ENCODE measurements around the gene HOXC4.

The HOXC4 gene

DNA sequence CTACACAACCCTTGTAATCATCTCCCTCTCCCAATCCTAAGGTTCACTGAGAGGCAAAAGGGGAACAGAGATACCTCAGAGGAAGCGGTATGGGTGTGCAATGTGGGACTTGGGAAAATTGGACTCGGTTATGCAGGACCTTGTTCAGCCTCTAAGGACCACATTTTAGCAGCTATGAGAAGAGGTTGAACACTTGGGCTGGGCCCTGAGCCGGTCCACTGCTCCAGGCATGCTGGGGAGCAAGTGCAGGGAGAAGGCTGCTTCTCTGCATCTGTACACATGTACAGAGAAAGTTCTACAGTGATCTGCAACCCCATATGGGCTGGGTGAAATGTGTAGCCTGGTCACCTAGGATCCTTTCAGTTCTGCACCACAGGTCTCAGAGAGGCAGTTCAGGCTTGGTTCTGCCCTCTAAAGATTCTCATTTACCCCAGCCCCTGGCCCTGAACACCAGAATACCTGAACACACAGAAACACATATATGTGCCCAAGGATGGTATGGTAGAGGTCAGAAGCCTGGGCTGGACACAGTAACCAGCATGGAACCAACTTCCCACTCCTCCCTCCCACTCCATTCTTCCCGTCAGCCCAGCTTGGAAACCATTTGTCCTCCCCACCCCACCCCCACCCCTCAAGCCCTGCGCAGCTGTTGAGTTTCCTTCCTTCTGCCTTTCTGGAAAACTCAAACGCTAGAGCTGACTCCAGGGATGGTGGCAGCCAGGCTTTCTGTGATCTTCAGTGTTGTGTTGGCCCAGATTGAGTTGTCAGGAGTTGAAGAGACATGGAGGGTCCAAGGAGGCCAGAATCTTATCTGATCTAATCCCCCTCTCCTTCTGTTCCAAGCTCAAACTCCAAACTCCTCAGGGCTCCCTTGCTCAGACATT, 10.4 kb upstream of the HOXC4 start:
- H3K27ac ChIP-seq (ENCODE audit: insufficient read depth, low read length, poor library complexity, severe bottlenecking) = no peak overlapping the region
- H3K36me3 ChIP-seq (ENCODE audit: control insufficient read depth, insufficient read depth, low read length) = no peaks in the 10 kb centered on the region
- H3K27me3 ChIP-seq (replicated peaks; ENCODE audit: control insufficient read depth, insufficient read depth, low read length, poor library complexity, severe bottlenecking) = peaks cover 49% of the 10 kb centered on the region
- H3K9me3 ChIP-seq (ENCODE audit: control insufficient read depth, low read length) = no peaks in the 10 kb centered on the region
- H3K4me1 ChIP-seq (ENCODE audit: control insufficient read depth, insufficient read depth, low read length, poor library complexity, severe bottlenecking) = peaks cover 13% of the 10 kb centered on the region
- no peak for DNase-seq
- H3K4me3 ChIP-seq (ENCODE audit: insufficient read depth, low read depth, low read length, poor library complexity, severe bottlenecking) = no peak overlapping the region

DNA sequence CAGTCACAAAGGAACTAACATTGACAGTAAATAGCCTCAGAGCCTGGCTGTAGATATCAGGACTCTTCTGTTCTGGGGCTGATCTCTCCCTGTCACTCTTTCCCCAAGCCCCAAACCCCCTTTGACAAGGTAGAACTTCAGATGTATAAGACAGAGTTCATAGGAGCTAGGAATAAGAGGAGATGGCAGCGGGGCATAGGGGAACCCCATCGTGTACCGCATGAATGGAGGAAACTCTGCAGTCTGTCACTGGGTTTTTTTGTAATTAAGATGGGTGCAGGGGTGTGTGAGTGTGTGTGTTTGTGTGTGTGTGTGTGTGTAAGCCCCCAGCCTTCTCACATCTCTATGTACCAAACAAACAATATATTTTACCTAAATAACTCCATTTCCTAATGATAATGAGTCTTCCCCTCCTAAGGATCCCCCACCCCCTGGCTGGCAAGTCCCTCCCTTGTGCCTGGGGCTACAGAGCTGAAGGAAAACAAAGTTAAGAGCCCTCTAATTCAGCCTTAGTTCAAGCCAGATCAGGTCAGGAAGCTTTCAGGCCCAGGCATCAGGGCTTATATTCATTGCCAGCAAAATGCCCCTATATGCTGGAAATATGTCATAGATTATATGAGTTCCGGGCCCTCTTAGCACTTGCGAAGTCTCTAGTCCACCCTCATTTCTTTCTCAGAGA, 9.1 kb upstream of the HOXC4 start:
- Histone ChIP-seq H3K9me3 (ENCODE audit: control insufficient read depth, low read length) (no peaks in the 10 kb centered on the region), H3K27me3 (replicated peaks; ENCODE audit: control insufficient read depth, insufficient read depth, low read length, poor library complexity, severe bottlenecking) (peaks cover 60% of the 10 kb centered on the region), H3K27ac (ENCODE audit: insufficient read depth, low read length, poor library complexity, severe bottlenecking) (no peak overlapping the region), H3K4me3 (ENCODE audit: insufficient read depth, low read depth, low read length, poor library complexity, severe bottlenecking) (no peak overlapping the region), H3K4me1 (ENCODE audit: control insufficient read depth, insufficient read depth, low read length, poor library complexity, severe bottlenecking) (peaks cover 13% of the 10 kb centered on the region), H3K36me3 (ENCODE audit: control insufficient read depth, insufficient read depth, low read length) (no peaks in the 10 kb centered on the region)
- no peak for DNase-seq

DNA sequence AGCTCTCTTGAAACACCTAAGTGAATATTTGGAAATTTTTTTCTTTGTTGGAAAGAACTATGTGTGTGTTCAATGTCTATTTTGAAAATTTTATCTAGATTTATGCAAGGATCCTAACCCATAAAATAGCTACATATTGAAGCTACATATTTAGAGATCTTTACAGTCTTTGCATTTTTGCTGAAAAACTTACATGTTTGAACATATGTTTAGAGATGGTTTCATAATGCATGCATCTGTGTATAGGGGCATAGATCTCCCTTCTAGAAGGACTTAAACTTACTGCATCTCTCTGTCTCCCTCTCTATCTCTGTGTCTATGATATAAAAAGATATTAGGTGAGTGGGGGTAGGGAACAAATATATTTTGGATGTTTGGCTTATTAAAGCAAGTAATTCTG, 8.2 kb upstream of the HOXC4 start:
- Histone ChIP-seq H3K27me3 (replicated peaks; ENCODE audit: control insufficient read depth, insufficient read depth, low read length, poor library complexity, severe bottlenecking) (peaks cover 60% of the 10 kb centered on the region), H3K4me3 (ENCODE audit: insufficient read depth, low read depth, low read length, poor library complexity, severe bottlenecking) (no peak overlapping the region), H3K27ac (ENCODE audit: insufficient read depth, low read length, poor library complexity, severe bottlenecking) (no peak overlapping the region), H3K9me3 (ENCODE audit: control insufficient read depth, low read length) (no peaks in the 10 kb centered on the region), H3K36me3 (ENCODE audit: control insufficient read depth, insufficient read depth, low read length) (no peaks in the 10 kb centered on the region), H3K4me1 (ENCODE audit: control insufficient read depth, insufficient read depth, low read length, poor library complexity, severe bottlenecking) (peaks cover 18% of the 10 kb centered on the region)
- DNase-seq = no peak

DNA sequence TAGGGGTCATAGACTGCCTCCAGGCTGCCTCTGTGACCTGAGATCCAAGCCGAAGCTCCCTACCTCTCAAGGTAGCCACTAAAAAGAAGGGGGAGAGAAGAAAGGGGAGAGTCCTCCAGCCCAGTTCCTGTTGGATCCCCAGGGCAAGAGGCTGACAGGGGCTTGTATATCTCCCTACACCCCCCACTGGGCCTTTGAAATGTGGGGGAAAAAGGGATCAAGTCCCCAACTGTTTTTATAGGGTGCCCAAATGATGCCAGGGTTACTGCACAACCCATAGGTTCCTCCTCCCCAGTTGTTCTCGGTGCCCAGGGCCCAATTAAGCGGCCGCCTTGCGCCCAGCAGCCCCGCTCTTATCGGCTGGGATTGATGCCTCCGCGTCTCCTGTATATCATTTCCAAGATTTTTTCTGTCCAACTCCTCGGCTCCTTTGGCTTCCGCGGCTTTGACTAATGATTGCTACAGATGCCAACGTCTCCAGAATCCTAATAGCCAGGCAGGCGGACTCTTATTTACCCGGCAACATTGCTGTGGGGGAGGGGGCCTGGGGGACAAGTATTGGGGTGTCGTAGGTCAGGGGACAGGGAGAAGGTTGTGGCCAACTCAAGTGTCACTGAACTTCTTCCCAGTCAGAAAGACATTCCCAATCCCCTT, 7.6 kb upstream of the HOXC4 start:
- no peak for DNase-seq
- Histone ChIP-seq H3K36me3 (ENCODE audit: control insufficient read depth, insufficient read depth, low read length) (no peaks in the 10 kb centered on the region), H3K4me1 (ENCODE audit: control insufficient read depth, insufficient read depth, low read length, poor library complexity, severe bottlenecking) (peaks cover 18% of the 10 kb centered on the region), H3K27ac (ENCODE audit: insufficient read depth, low read length, poor library complexity, severe bottlenecking) (no peak overlapping the region), H3K27me3 (replicated peaks; ENCODE audit: control insufficient read depth, insufficient read depth, low read length, poor library complexity, severe bottlenecking) (peaks cover 65% of the 10 kb centered on the region), H3K9me3 (ENCODE audit: control insufficient read depth, low read length) (no peaks in the 10 kb centered on the region), H3K4me3 (ENCODE audit: insufficient read depth, low read depth, low read length, poor library complexity, severe bottlenecking) (no peak overlapping the region)

DNA sequence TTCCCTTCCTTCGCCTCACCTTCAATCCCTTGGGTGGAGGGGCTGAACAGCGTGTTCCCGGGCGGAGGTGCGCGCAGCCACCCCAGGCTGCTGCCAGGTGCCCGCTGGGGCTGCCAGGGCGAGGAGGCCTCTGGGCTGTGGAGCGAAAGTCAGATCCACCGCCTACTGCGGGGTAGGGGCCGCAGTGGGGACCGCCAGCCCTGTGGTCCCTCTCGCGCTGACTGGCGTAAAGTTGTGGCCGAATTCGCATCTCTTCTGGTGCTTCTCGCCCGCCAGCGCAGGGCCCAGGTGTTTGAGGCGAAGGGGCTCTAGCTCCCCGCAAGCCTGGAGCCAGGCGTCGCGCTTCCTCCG, 6.9 kb upstream of the HOXC4 start:
- Histone ChIP-seq H3K4me3 (ENCODE audit: insufficient read depth, low read depth, low read length, poor library complexity, severe bottlenecking) (no peak overlapping the region), H3K4me1 (ENCODE audit: control insufficient read depth, insufficient read depth, low read length, poor library complexity, severe bottlenecking) (peaks cover 21% of the 10 kb centered on the region), H3K27me3 (replicated peaks; ENCODE audit: control insufficient read depth, insufficient read depth, low read length, poor library complexity, severe bottlenecking) (peaks cover 73% of the 10 kb centered on the region), H3K9me3 (ENCODE audit: control insufficient read depth, low read length) (no peaks in the 10 kb centered on the region), H3K27ac (ENCODE audit: insufficient read depth, low read length, poor library complexity, severe bottlenecking) (no peak overlapping the region), H3K36me3 (ENCODE audit: control insufficient read depth, insufficient read depth, low read length) (no peaks in the 10 kb centered on the region)
- no peak for DNase-seq

DNA sequence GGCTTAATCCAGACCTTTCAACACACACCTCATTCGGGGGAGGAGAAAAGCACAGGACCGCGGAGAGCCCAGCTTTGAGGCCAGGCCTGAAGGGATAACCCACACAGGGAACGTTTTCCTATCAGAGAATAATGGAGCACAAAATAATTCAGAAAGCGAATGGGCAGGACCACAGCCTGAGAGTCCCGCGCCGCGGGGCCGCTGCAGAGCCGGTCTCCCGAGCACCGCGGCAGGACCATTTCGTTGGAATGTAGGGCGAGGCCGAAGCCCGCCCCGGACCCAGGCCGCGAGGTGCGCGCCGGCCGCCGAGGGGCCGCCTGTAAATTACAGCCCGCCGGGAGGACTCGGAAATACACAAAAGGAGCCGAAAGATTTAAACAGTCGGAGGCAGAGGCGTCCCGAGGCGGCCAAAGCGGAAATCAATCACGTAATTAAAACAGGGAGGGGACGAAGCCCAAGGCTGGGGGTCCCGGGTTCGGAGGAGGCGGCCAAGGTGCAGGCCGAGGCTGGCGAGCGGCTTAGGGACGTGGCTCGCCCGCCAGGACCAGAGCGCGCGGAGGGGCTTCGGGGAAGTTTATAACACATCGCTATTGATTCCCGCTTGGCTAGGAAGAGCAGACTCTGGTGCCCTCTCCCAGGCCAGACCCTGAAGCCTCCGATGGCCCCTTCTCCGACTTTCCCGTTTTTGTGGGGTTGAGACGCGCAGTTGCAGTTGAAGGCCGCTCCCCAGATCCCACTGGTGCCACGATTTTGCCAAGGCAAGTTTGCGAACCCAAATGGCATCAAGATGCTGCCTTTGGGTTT, 6.3 kb upstream of the HOXC4 start:
- Histone ChIP-seq H3K4me1 (ENCODE audit: control insufficient read depth, insufficient read depth, low read length, poor library complexity, severe bottlenecking) (peaks cover 26% of the 10 kb centered on the region), H3K36me3 (ENCODE audit: control insufficient read depth, insufficient read depth, low read length) (no peaks in the 10 kb centered on the region), H3K27ac (ENCODE audit: insufficient read depth, low read length, poor library complexity, severe bottlenecking) (no peak overlapping the region), H3K9me3 (ENCODE audit: control insufficient read depth, low read length) (no peaks in the 10 kb centered on the region), H3K4me3 (ENCODE audit: insufficient read depth, low read depth, low read length, poor library complexity, severe bottlenecking) (no peak overlapping the region), H3K27me3 (replicated peaks; ENCODE audit: control insufficient read depth, insufficient read depth, low read length, poor library complexity, severe bottlenecking) (peaks cover 77% of the 10 kb centered on the region)
- no peak for DNase-seq

DNA sequence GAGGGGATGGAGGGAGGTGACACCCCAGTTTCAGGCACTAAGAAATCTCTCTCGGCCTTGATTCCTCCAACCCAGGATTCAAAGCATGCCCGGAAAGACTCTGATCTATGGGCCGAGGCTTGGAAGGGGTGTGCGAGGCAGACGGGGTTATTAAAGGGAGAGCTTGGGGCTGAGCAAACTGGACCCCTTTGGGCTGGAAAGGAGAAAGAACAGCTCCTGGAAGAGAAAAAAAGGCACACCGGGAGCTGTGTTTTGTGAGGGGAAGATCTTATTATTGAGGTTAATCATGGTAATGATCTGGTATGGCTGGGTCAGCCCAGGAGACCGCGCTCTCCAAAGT, 5.7 kb upstream of the HOXC4 start:
- Histone ChIP-seq H3K9me3 (ENCODE audit: control insufficient read depth, low read length) (no peaks in the 10 kb centered on the region), H3K27ac (ENCODE audit: insufficient read depth, low read length, poor library complexity, severe bottlenecking) (no peak overlapping the region), H3K36me3 (ENCODE audit: control insufficient read depth, insufficient read depth, low read length) (no peaks in the 10 kb centered on the region), H3K27me3 (replicated peaks; ENCODE audit: control insufficient read depth, insufficient read depth, low read length, poor library complexity, severe bottlenecking) (peaks cover 83% of the 10 kb centered on the region), H3K4me3 (ENCODE audit: insufficient read depth, low read depth, low read length, poor library complexity, severe bottlenecking) (no peak overlapping the region), H3K4me1 (ENCODE audit: control insufficient read depth, insufficient read depth, low read length, poor library complexity, severe bottlenecking) (peaks cover 32% of the 10 kb centered on the region)
- DNase-seq = no peak

DNA sequence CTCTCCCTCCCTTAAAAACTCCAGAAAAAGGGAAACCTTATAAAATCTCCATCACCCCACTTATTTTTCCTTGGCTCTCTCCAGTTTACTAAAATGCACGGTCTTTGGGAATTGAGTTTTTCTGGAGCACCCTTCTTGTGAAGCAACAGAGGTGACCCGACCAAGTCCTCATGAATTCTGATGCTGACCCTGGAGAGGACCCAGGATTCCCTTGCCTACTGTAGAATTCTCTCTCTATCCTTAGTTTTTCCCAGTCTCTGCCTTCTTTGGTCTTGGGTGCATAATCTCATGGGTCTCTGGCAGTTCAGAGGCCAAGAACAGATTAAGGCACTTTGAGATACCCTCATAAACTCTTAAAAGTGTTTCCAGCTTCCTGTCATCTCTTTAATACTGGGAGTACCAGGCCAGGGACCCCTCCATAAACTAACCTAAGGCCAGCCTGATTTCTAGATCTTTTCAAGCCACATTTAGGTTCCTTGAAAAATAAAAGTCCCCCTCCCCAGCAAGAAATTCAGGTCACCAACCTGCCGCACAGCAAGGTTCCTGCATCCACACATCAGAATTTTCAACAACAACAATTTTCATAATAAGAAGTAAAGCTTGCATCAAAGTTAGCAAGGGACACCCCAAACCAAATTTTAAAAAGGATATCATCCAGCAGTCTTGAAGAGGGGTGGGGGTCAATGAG, 5.1 kb upstream of the HOXC4 start:
- H3K36me3 ChIP-seq (ENCODE audit: control insufficient read depth, insufficient read depth, low read length) = no peaks in the 10 kb centered on the region
- DNase-seq = no peak
- H3K27ac ChIP-seq (ENCODE audit: insufficient read depth, low read length, poor library complexity, severe bottlenecking) = no peak overlapping the region
- H3K4me1 ChIP-seq (ENCODE audit: control insufficient read depth, insufficient read depth, low read length, poor library complexity, severe bottlenecking) = peaks cover 38% of the 10 kb centered on the region
- H3K4me3 ChIP-seq (ENCODE audit: insufficient read depth, low read depth, low read length, poor library complexity, severe bottlenecking) = no peak overlapping the region
- no peaks in the 10 kb centered on the region for H3K9me3 ChIP-seq (ENCODE audit: control insufficient read depth, low read length)
- H3K27me3 ChIP-seq (replicated peaks; ENCODE audit: control insufficient read depth, insufficient read depth, low read length, poor library complexity, severe bottlenecking) = peaks cover 89% of the 10 kb centered on the region

DNA sequence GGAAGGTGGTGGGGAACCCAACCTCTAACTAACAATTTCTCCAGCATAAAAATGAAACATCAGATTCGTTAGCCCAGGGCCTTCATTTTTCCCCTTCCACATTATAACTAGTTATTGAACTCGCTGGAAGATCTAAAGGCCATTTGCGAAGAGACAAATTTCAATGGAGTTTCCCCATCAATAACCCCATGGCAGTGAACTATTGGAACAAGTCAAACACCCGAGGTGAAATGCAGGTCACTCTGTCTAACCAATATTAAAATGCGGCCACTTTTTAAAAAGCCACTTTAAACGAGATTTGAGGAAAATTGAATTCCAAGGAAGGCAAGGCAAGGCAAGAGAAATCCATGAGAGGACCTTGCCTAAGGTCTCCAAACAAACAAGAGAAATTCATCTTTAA, 4.5 kb upstream of the HOXC4 start:
- Histone ChIP-seq H3K4me3 (ENCODE audit: insufficient read depth, low read depth, low read length, poor library complexity, severe bottlenecking) (no peak overlapping the region), H3K27me3 (replicated peaks; ENCODE audit: control insufficient read depth, insufficient read depth, low read length, poor library complexity, severe bottlenecking) (peaks cover 90% of the 10 kb centered on the region), H3K36me3 (ENCODE audit: control insufficient read depth, insufficient read depth, low read length) (no peaks in the 10 kb centered on the region), H3K4me1 (ENCODE audit: control insufficient read depth, insufficient read depth, low read length, poor library complexity, severe bottlenecking) (peaks cover 40% of the 10 kb centered on the region), H3K9me3 (ENCODE audit: control insufficient read depth, low read length) (no peaks in the 10 kb centered on the region), H3K27ac (ENCODE audit: insufficient read depth, low read length, poor library complexity, severe bottlenecking) (no peak overlapping the region)
- no peak for DNase-seq
